Fibroblast of mammary gland (primary cell): Measurements from ENCODE around the gene SEMG1.

Experiments used
- DNase-seq: peaks from one replicate; pipeline ENCODE4 v3.0.0-alpha.2; 2010; ENCODE audit warnings: low read depth
- H3K4me3 ChIP-seq: 2 replicates; pipeline ENCODE4 v1.5.1; 2011; ENCODE audit warnings: low read depth, mild to moderate bottlenecking, low read length, moderate library complexity; ENCODE audit not compliant: control insufficient read depth
- TF ChIP-seq, protein P1 (sequence below): conservative IDR thresholded peaks from 2 replicates; pipeline ENCODE4 v1.5.1; 2011; ENCODE audit warnings: low read depth, low read length, inconsistent platforms; ENCODE audit not compliant: control insufficient read depth, insufficient read depth

SEMG1 gene

DNA sequence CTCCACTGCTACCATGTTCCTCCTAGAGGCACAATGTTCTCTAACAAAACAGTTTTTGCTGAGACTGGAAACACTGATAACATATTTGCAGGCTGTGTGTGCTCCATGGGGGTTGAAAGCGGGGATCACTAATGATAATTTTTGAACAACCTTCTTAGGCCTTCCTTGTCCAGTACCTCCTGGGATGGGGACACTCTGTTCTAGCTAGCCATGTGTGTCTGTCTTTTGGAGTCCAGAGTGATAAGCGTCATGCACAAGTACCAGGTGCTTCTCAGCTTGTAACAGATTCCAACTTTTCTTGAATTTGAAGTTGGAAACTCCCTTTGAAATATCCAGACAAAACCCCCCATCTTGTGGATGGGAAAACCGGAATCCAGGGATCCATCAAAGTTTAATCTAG lies 17.0 kb upstream of the SEMG1 start:
- no peak overlapping the region for H3K4me3 ChIP-seq
- no peak for DNase-seq
- TF ChIP-seq, protein P1, sequence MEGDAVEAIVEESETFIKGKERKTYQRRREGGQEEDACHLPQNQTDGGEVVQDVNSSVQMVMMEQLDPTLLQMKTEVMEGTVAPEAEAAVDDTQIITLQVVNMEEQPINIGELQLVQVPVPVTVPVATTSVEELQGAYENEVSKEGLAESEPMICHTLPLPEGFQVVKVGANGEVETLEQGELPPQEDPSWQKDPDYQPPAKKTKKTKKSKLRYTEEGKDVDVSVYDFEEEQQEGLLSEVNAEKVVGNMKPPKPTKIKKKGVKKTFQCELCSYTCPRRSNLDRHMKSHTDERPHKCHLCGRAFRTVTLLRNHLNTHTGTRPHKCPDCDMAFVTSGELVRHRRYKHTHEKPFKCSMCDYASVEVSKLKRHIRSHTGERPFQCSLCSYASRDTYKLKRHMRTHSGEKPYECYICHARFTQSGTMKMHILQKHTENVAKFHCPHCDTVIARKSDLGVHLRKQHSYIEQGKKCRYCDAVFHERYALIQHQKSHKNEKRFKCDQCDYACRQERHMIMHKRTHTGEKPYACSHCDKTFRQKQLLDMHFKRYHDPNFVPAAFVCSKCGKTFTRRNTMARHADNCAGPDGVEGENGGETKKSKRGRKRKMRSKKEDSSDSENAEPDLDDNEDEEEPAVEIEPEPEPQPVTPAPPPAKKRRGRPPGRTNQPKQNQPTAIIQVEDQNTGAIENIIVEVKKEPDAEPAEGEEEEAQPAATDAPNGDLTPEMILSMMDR, result no peak

DNA sequence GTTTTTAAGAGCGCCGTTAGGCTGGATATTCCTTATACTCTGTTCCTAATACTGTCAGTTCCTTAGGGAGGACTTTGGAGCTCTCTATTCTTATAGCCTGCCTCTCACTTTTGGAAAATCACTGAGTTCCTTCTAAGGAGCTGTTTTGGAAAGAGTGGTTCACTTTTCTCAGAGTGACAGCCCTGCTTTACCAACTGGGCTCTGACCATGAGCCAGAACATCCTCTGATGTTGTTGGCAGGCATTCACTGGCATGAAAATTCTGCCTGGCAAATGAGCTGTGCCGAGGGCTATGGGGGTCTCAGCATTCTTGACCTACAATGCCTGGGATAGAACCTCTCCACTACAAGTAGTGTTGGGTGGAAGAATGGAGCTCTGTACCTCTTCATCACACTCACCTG lies 14.9 kb upstream of the SEMG1 start:
- no peak overlapping the region for H3K4me3 ChIP-seq
- TF ChIP-seq, protein P1, result no peak
- no peak for DNase-seq

DNA sequence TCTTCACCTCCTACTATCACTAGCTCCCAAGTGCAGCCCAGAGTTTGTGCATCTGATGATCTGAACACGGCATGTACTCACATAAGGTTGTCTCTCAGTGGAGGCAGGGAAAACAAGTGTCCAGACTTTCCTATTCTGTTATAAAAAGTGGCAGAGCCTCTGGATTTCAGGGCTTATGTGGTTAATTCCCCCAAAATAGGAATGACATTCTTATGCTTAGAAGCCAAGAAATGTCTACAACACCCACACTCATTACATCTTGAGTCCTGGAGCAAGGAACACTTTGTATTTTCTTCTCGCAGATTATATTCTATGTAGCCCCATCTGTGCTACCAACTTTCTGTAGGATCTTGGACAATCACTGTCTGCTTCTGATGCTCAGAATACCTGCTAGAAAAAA lies 13.5 kb upstream of the SEMG1 start:
- DNase-seq, result no peak
- TF ChIP-seq, protein P1, result no peak
- no peak overlapping the region for H3K4me3 ChIP-seq

DNA sequence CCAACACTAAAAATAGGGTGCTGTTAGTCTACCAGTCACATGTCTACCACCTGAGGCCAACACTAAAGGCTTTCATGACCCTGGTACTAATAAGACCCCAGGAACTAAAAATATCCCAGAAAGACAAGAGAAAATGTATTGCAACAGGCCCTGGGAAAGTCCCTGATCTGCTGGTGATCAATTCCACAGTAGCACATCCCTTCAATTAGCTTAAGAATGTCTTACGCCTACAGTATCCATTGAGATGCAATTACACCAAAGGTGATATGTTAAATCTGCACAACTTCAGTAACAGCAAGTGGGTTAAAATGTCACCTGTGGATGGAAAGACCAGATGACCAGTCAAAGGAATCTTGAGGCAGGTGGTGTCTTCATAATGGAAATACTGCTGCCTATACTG lies 3.1 kb downstream of the SEMG1 start:
- no peak for DNase-seq
- H3K4me3 ChIP-seq, result no peak overlapping the region
- TF ChIP-seq, protein P1, result no peak

DNA sequence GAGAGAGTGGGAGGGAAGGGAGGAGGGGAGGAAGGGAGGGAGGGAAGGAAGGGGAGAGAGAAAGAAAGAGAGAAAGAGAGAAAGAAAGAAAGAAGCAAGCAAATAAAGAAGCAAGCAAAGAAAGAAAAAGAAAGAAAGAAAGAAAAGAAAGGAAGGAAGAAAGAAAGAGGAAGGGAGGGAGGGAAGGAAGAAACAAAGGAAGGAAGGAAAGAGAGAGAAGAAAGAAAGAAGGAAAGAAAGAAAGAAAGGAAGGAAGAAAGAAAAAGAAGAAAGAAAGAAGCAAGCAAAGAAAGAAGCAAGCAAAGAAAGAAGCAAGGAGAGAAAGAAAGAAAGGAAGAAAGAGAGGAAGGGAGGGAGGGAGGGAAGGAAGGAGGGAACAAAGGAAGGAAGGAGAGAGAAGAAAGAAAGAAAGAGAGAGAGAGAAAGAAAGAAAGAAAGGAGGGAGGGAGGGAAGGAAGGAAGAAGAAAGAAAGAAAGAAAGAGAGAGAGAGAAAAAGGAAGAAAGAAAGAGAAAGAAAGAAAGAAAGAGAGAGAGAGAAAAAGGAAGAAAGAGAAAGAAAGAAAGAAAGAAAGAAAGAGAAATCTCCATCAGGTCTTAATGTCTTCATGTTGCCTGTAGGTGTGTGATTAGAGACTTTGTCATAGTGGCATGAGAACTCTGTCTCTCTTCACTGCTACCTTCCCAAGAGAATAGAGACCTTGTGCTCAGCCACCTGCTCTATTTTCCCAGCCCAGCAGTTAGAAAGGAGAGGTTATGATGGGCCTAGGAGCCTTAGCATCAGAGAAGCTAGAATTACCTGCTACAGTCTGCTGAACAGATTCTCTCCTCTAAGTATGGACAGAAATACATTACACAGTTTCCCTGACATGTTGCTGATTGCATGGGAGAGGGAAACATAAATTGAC lies 5.0 kb downstream of the SEMG1 start:
- TF ChIP-seq, protein P1, result no peak
- no peak overlapping the region for H3K4me3 ChIP-seq
- DNase-seq, result no peak

DNA sequence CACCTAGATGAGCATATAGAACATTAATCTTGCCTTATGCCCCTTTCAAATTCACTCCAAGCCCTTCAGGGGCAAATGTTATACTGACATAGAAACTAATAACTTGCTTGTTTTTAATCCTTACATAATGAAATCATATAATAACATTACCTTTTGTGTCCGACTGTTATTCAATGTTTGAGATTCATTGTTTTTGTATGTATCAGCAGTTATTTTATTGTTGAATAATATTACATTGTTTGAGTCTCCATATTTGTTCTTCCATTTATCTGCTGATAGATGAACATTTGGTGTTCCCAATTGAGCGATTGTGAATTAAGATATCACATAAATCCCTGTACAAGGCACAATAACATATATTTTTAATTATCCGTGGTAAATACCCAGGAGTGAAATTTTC lies 6.0 kb downstream of the SEMG1 start:
- DNase-seq, result no peak
- H3K4me3 ChIP-seq, result no peak overlapping the region
- TF ChIP-seq, protein P1, result no peak
